SKM-1 treated with dmso at 0.1 percent for 144 hours (cell line): ENCODE data around the gene VPS26A.

Experiments
- DNase-seq: peaks from one replicate; lab custom pipeline; 2025; ENCODE audit not compliant: unreplicated experiment; lab: John Stamatoyannopoulos, UW

VPS26A gene

GRCh38 chr10:69123747-69124562 is at the start of gene VPS26A:
Gene VPS26A (plus strand): TSS chr10:69124178. CDS start chr10:69124278, 100 bp downstream.
- DNase-seq = peak; percentile 100

GRCh38 chr10:69074532-69074931 is 49.4 kb upstream of the VPS26A start:
- DNase-seq = no peak

- DNase-seq = peak; percentile 52
These were observed 48.5 kb upstream of the VPS26A start for GRCh38 chr10:69075431-69075830.

GRCh38 chr10:69078311-69078710 is 45.7 kb upstream of the VPS26A start:
- DNase-seq = no peak

GRCh38 chr10:69080226-69080625 is 43.8 kb upstream of the VPS26A start:
- peak; percentile 43 for DNase-seq

- DNase-seq = no peak
These were observed 37.9 kb upstream of the VPS26A start for GRCh38 chr10:69086001-69086509.

GRCh38 chr10:69087590-69088470 is 36.1 kb upstream of the VPS26A start, which contains the start of gene SRGN:
Gene SRGN (plus strand): TSS chr10:69088103. CDS start chr10:69088158, 55 bp downstream.
- DNase-seq = peak; percentile 91

GRCh38 chr10:69088471-69088769 is 35.6 kb upstream of the VPS26A start:
- DNase-seq = no peak

GRCh38 chr10:69088801-69089501 is 35.0 kb upstream of the VPS26A start:
- peak; percentile 60 for DNase-seq

- no peak for DNase-seq
These were observed 34.1 kb upstream of the VPS26A start for GRCh38 chr10:69089638-69090599.

GRCh38 chr10:69090685-69091084 is 33.3 kb upstream of the VPS26A start:
- DNase-seq = no peak

- no peak for DNase-seq
These were observed 32.8 kb upstream of the VPS26A start for GRCh38 chr10:69091143-69091651.

- peak; percentile 78 for DNase-seq
These were observed 30.8 kb upstream of the VPS26A start for GRCh38 chr10:69092959-69093850.

GRCh38 chr10:69093933-69094332 is 30.0 kb upstream of the VPS26A start:
- DNase-seq = no peak

- no peak for DNase-seq
These were observed 27.9 kb upstream of the VPS26A start for GRCh38 chr10:69096045-69096444.

- DNase-seq = no peak
These were observed 26.2 kb upstream of the VPS26A start for GRCh38 chr10:69097729-69098128.

GRCh38 chr10:69100136-69100872 is 23.7 kb upstream of the VPS26A start:
- DNase-seq = no peak

- no peak for DNase-seq
These were observed 22.4 kb upstream of the VPS26A start for GRCh38 chr10:69101451-69102095.
